KMS-11 (cell line): ENCODE data around the gene FANCI.
"Not testable (repeated sequence)": the region's sequence is repeated elsewhere in the genome, so short reads cannot be mapped to it uniquely, and the experiment has no call there.

Source experiments
- H2AFZ ChIP-seq: fragments of 200-600 bp; sonication (generic); 2 replicates; pipeline ENCODE4 v1.6.1; 2016; ENCODE audit warnings: antibody characterized with exemption, mixed run types, low read depth
- H3K27ac ChIP-seq: fragments of 200-600 bp; sonication (generic); 2 replicates; pipeline ENCODE4 v1.6.1; 2016; ENCODE audit warnings: mild to moderate bottlenecking, mixed run types
- H3K27me3 ChIP-seq: fragments of 200-600 bp; sonication (generic); 2 replicates; pipeline ENCODE4 v1.6.1; 2017; ENCODE audit warnings: mild to moderate bottlenecking, low read depth, mixed run types, moderate library complexity; ENCODE audit not compliant: insufficient read depth
- H3K36me3 ChIP-seq: fragments of 200-600 bp; sonication (generic); 2 replicates; pipeline ENCODE4 v1.6.1; 2017; ENCODE audit warnings: mild to moderate bottlenecking, mixed run types; ENCODE audit not compliant: insufficient read depth
- H3K4me1 ChIP-seq: fragments of 200-600 bp; sonication (generic); 2 replicates; pipeline ENCODE4 v1.6.1; 2016; ENCODE audit warnings: mild to moderate bottlenecking, low read depth, mixed run types; ENCODE audit not compliant: poor library complexity, severe bottlenecking
- H3K4me2 ChIP-seq: fragments of 200-600 bp; sonication (generic); 2 replicates; pipeline ENCODE4 v1.7.0; 2016; ENCODE audit warnings: mild to moderate bottlenecking, mixed run types
- H3K4me3 ChIP-seq: fragments of 200-600 bp; sonication (generic); IDR thresholded peaks from 2 replicates; pipeline ENCODE4 v1.6.1; 2017; ENCODE audit warnings: low read depth, low read length, mixed read lengths; ENCODE audit not compliant: insufficient read depth
- H3K79me2 ChIP-seq: fragments of 200-600 bp; sonication (generic); 2 replicates; pipeline ENCODE4 v1.6.1; 2016; ENCODE audit warnings: low read depth, mixed run types; ENCODE audit not compliant: insufficient read depth
- H3K9ac ChIP-seq: fragments of 200-600 bp; sonication (generic); 2 replicates; pipeline ENCODE4 v1.6.1; 2016; ENCODE audit warnings: mild to moderate bottlenecking, mixed run types
- H4K20me1 ChIP-seq: fragments of 200-600 bp; sonication (generic); 2 replicates; pipeline ENCODE4 v1.6.1; 2016; ENCODE audit warnings: mild to moderate bottlenecking, mixed run types; ENCODE audit not compliant: insufficient read depth
- TF ChIP-seq, protein P1 (sequence below): fragments of 200-600 bp; sonication (generic); conservative IDR thresholded peaks from 2 replicates; pipeline ENCODE4 v1.6.1; 2017; ENCODE audit warnings: low read depth, mild to moderate bottlenecking, antibody characterized with exemption, low read length, moderate library complexity, mixed read lengths

The FANCI gene

DNA sequence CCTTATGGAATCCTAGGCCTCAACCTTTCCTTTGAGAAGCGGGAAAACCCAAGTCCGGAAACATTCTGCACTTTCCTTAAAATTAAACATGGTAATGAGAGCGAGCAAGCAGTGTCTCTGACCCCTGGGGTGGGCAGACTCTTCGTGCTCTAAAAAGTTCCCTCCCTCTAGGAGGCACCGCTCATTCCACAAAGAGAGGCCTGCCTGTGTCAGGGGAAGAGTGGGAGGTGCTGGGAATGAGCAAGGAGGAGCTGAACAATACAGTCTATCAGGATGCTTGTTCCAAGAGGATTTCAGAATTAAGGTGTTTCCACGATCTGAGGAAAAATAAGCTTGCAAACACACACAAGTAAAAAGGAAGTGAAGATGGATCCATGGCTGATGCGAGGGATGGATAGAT is 16.4 kb upstream of the FANCI start:
- Histone ChIP-seq H4K20me1 (no peaks in the 10 kb centered on the region), H3K36me3 (no peaks in the 10 kb centered on the region), H3K27me3 (no peaks in the 10 kb centered on the region), H3K27ac (no peak overlapping the region), H3K4me1 (no peaks in the 10 kb centered on the region), H3K9ac (no peak overlapping the region), H3K79me2 (no peaks in the 10 kb centered on the region), H3K4me2 (no peak overlapping the region), H2AFZ (no peak overlapping the region), H3K4me3 (no peak overlapping the region)
- TF ChIP-seq, protein P1, sequence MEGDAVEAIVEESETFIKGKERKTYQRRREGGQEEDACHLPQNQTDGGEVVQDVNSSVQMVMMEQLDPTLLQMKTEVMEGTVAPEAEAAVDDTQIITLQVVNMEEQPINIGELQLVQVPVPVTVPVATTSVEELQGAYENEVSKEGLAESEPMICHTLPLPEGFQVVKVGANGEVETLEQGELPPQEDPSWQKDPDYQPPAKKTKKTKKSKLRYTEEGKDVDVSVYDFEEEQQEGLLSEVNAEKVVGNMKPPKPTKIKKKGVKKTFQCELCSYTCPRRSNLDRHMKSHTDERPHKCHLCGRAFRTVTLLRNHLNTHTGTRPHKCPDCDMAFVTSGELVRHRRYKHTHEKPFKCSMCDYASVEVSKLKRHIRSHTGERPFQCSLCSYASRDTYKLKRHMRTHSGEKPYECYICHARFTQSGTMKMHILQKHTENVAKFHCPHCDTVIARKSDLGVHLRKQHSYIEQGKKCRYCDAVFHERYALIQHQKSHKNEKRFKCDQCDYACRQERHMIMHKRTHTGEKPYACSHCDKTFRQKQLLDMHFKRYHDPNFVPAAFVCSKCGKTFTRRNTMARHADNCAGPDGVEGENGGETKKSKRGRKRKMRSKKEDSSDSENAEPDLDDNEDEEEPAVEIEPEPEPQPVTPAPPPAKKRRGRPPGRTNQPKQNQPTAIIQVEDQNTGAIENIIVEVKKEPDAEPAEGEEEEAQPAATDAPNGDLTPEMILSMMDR, result no peak

DNA sequence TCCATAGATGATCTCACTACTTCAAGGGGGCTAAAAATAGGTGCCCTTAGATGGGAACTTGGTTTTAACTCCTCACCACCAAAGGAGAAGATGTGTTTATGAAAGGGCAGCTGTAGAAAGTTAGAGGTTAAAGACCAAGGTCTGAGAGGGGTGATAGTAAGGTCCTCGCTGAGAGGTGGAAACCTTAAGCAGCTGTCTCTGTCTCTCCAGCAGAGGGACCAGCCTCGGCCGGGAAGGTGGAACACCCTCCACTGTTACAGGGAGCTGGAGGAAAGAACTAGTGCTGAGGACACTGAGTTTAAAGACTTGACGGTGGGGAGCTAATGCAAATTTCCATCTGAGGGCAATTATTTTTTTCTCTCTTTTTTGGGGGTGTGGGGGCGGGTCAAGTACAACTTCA is 13.5 kb upstream of the FANCI start:
- no peak overlapping the region for H3K4me2 ChIP-seq
- TF ChIP-seq, protein P1, result no peak
- no peak overlapping the region for H3K27ac ChIP-seq
- H3K4me1 ChIP-seq, result no peaks in the 10 kb centered on the region
- H3K79me2 ChIP-seq, result no peaks in the 10 kb centered on the region
- H3K9ac ChIP-seq, result no peak overlapping the region
- no peaks in the 10 kb centered on the region for H3K27me3 ChIP-seq
- H3K4me3 ChIP-seq, result no peak overlapping the region
- H4K20me1 ChIP-seq, result no peaks in the 10 kb centered on the region
- H3K36me3 ChIP-seq, result no peaks in the 10 kb centered on the region
- no peak overlapping the region for H2AFZ ChIP-seq

DNA sequence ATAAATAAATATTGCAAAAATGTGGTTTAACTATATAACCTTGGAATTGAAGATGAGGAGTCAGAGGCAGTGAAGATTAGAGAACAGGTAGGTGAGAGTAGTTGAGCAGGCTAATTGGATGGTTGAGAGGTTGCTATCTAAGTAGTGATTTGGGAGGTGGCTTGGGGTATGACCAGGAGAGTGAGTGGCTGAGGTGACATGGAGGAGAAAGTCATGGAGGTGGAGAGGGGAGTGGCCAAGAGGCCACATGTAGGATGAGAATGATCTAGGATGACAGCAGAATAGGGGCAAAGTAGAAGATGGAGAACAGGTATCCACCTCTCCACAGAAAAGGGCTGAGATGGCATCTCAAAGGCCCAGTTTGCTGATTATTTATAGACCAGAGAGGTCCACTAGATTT is 11.9 kb upstream of the FANCI start:
- Histone ChIP-seq H3K27ac (no peak overlapping the region), H3K4me1 (no peaks in the 10 kb centered on the region), H3K27me3 (no peaks in the 10 kb centered on the region), H3K79me2 (no peaks in the 10 kb centered on the region), H3K4me2 (no peak overlapping the region), H3K36me3 (no peaks in the 10 kb centered on the region), H4K20me1 (no peaks in the 10 kb centered on the region), H3K9ac (no peak overlapping the region), H3K4me3 (no peak overlapping the region), H2AFZ (no peak overlapping the region)
- TF ChIP-seq, protein P1, result no peak

DNA sequence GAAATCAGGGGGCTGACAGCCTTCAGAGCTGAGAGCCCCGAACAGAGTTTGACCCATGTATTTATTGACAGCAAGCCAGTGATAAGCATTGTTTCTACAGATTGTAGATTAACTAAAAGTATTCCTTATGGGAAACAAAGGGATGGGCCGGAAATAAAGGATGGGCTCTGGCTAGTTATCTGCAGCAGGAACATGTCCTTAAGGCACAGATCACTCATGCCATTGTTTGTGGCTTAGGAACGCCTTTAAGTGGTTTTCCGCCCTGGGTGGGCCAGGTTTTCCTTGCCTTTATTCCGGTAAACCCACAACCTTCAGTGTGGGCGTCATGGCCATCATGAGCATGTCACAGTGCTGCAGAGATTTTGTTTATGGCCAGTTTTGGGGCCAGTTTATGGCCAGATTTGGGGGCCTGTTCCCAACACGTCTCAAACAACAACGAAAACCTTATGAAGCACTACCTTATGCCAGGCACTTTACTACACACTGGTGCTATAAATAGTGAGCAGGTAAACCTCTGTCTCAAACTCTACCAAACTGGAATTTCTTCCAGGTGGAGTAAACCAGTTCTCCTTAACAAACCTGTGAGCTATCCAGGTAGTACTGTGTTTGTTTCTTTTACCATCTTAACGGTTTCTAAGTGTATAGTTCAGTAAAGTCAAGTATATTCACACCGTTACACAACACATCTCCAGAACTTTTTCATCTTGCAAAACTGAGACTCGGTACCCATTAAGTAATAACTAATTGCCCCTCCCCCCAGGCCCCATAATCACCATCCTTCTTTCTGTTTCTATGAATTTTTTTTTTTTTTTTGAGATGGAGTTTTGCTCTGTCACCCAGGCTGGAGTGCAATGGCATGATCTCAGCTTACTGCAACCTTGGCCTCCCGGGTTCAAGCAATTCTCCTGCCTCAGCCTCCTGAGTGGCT is 3.6 kb upstream of the FANCI start:
- H2AFZ ChIP-seq, H3K4me2 ChIP-seq, H4K20me1 ChIP-seq, H3K27ac ChIP-seq, H3K9ac ChIP-seq, H3K4me3 ChIP-seq, H3K4me1 ChIP-seq, H3K36me3 ChIP-seq, H3K27me3 ChIP-seq: not testable (repeated sequence)
- peaks cover 13% of the 10 kb centered on the region for H3K79me2 ChIP-seq
